AML-193 (cell line): ENCODE results near the gene SGCG.
"Not testable (repeated sequence)": the region's sequence is repeated elsewhere in the genome, so short reads cannot be mapped to it uniquely, and the experiment has no call there.

Experiments
- DNase-seq, 2 experiments: peaks; one replicate each; lab custom pipeline; 2025; lab: John Stamatoyannopoulos, UW

SGCG gene, protein sequence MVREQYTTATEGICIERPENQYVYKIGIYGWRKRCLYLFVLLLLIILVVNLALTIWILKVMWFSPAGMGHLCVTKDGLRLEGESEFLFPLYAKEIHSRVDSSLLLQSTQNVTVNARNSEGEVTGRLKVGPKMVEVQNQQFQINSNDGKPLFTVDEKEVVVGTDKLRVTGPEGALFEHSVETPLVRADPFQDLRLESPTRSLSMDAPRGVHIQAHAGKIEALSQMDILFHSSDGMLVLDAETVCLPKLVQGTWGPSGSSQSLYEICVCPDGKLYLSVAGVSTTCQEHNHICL

DNA sequence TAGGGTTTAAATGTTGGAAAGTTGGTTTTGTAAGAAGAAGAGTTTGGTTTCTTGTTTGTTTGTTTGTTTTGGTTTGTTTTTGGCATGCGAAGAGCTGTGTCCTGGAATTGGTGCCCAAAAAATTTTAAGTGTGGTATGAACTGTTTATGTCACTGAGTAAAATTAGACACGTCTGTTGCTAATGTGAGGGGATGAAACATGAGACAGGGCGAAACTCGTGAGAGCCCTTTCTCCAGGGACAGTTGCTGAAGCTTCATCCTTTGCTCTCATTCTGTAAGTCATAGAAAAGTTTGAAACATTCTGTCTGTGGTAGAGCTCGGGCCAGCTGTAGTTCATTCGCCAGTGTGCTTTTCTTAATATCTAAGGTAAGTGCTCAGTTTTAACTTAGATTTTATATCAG is at the start of gene SGCG:
Gene SGCG (plus strand): TSS at position 269 of the 400 bp plus-strand sequence. CDS start 22,716 bp downstream, outside the sequence.
- no peak for DNase-seq

DNA sequence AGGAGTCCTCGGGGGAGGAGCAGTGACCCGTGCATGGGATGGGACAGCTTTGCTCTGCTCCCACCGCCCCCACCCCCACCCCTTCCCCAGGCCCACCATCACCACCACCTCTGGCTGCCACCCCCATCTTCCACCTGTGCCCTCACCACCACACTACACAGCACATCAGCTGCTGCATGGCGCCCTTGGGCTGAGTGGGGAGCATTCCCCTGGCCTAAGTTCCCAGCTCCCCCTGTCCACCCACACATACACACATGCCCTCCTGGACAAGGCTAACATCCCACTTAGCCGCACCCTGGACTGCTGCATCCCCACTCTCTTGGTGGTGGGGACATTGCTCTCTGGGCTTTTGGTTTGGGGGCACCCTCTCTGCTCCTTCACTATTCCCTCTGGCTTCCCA is 46.2 kb upstream of the SGCG start:
- no peak for DNase-seq

DNA sequence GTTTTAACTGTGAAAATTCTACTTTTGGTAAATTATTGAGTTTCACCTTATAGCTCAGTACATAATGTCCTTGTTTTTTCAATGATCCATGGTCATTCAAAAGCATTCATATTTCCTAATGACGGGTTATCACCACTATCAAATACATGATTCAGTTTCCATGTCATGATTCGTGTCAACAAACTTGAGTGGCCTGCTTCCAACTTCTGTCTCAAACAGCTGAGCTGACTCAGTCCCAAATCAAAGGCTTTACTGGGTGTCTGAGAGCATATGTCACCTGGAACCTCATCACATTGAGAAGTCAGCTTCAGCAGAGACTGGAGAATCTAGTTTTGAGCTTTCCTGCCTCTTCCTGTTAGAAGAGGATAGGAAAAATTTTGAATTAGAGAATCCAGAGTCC is 40.3 kb upstream of the SGCG start:
- DNase-seq, result no peak

DNA sequence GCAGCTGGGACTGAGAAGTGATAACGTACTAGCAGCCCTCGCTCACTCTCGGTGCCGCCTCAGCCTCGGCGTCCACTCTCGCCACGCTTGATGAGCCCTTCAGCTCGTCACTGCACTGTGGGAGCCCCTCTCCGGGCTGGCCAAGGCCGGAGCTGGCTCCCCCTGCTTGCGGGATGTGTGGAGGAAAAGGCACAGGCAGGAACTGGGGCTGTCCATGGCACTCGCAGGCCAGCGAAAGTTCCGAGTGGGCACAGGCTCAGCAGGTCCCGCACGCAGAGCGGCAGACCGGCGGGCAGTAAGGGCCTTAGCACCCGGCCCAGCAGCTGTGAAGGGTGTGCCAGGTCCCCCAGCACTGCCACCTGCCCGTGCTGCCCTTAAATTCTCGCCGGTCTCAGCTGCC is 38.8 kb upstream of the SGCG start:
- DNase-seq, result no peak

DNA sequence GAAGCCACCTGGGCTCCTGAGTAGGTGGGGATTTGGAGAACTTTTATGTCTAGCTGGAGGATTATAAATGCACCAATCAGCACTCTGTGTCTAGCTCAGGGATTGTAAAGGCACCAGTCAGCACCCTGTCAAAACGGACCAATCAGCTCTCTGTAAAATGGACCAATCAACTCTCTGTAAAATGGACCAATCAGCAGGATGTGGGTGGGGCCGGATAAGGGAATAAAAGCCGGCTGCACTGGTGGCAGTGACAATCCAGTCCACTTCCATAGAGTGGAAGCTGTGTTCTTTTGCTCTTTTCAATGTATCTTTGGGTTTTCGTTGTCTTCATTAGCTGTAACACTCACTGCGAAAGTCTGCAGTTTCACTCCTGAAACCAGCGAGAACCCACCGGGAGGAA is 38.2 kb upstream of the SGCG start:
- not testable (repeated sequence) for DNase-seq

DNA sequence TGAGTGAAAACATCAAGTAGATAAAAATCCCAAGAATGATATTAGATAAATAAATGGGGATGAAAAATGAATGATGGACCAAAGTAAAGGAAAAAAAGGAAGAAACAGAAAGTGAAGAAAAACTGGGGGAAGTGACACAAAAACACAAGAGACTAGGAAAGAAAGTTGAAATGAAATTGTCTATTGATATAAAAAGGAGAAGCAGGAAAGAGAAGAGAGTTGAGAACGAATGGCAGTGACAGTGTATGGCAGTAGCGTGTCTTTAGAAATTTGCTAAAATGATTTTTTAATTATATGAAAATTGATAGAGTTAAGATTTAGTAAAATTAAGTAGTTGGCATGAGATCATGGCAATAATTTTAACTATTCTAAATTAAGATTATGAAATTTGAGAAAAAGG is 36.3 kb upstream of the SGCG start:
- no peak for DNase-seq

DNA sequence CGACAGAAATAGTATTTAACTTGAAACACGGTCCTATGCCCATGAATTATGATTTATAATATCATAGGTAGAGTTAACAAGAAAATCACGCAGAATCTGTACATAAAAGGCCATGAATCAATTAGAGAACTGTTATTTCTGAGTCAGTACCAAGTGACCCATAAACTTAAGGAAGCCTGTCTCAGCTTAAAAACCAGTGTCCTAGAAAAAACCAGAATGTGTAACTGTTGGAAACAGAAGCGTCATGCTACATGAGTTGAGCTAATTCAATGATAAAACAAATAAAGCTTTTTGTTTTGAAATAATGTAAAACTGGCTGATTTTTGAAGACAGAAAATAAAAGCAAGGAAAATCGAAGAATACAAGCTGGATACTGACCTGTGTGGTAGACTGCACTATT is 34.8 kb upstream of the SGCG start:
- DNase-seq, result no peak

DNA sequence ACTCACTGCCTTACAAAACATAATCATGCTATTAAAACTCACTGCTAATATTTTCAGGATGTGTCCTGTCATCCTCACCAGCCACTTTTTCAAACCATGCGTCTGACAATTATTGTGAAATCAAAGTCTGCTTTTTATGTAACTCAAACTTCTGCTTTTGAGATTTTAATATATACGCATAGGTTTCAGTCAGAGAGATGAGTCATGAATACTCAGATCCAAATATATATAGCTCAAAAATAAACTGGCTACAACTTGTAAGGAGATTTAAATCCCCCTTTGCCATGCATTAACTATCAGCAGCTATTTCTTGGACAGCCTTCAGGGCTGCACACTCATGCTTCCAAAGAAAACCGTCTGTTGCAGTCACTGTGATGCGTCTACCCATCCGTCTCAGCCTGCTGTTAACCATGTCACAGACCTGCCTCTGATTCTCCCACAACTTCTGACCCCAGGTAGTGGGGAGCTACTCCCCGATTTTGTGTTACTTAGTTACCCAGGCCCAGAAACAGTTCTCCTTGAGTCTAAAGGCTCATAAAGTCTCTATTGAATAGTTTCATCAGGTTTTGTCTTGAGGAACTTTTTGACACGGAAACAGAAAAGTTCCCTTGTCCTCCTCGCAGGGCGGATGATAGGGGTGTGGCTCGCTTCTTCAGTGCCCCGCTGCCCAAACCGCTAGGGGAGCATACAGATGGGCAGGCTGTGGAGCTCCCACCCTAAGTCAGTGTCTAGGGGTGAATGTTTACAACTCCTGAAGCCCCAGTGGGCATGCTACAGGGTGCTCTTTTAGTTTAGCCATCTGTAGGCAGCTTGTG is 33.8 kb upstream of the SGCG start:
- peak; percentile 89 to 93 for DNase-seq

DNA sequence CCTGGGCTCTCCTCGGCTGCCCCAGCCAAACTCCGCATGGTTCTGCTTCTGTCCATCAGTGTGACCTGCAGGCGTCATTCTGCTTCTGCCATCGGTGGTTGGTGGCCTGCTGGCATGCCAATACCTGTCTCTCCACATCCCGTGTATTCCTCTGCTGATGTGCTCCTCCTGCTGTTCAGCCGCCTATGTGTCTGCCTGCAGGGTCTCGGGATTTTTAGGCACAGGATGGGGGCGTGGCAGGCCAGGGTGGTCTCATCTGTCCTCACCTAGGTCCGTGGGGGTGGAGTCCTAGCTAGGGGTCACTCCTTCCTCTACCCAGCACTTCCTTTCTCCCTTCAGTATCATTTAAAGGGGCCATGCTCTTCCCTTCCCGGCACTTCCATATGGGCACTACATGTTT is 33.0 kb upstream of the SGCG start:
- no peak for DNase-seq

DNA sequence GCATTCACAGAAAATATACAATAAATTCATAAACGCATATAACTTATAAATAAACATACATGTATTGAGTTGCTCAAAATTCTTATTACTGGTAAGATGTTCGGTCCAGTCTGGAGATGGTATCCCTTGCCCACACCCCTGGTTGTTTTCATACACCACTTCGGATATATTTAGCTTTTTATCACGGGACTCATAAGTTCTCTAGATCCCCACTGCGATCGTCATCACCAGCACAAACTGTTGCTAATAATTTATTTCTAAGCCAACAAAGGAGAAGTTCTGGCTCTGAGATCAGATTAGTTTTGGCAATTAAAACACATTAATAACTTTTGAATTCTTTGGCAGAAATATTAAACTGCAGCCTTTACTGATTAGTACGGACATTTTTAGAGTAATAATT is 23.0 kb upstream of the SGCG start:
- no peak for DNase-seq

DNA sequence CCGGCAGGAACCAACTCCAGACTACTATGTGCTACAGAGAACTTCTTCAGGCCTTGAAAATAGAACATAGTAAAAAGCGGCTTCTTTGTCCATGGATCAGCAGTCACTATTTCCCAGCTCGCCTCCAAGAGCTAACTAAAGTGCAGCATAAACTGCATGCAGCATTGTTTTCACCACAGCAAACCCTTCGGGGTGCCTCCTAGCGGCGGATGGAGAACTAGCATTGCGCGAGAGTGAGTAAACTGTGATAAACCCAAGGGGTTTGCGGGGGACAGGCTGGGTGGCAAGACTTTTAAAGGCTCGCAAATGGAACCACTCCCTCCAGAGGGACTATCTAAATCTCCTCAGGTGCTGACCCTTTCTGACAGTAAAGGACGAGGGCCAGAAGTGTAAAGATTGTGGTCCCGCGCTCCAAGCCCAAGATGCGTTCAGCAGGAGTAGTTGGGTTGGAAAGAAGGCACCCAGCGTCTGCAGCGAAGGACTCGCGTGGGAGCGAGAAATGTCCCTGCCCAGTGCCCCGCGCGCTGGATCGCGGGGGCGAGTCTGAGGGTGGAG is 21.5 kb upstream of the SGCG start:
- DNase-seq, result no peak

DNA sequence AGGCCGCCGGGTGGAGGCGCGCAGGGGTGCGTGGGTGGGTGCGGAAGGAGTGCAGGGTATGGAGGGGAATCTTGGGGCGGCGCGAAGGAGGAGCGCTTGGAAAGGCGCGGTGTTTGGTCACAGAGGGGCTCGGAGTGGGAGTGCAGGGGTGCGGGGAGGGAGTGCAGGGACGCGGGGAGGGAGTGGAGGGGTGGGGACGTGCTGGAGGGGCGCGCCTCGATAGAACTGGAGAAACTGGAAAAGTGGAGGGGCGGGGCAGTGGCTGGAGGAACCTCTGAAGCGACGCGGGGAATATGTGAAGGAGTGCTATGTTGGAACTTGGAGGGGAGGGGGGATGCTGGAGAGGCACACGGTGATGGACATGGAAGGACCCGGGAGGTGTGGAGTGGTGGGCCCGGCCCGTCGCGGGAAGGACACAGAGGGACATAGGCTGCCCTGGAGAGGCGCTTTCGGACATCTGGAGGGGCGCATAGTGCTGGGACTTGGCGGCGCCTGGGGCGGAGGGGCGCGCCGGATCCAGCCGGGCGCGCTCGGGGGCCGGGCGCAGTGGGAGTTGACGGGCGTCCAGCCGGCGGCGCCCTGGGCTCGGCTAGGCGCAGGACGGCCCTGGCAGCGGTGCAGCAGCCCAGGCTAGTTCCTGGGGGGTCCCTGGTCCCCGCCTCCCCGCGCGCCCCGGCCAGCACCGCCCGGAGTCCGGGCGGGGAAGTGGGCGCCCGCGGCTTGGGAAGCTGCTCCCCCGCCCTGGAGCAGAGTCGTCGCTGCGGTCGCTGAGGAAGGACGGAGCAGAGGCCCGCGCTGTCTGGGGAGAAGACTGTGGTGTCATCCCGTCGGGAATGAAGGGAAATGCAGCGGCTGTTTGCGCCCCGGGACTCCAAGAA is 20.8 kb upstream of the SGCG start:
- no peak for DNase-seq

DNA sequence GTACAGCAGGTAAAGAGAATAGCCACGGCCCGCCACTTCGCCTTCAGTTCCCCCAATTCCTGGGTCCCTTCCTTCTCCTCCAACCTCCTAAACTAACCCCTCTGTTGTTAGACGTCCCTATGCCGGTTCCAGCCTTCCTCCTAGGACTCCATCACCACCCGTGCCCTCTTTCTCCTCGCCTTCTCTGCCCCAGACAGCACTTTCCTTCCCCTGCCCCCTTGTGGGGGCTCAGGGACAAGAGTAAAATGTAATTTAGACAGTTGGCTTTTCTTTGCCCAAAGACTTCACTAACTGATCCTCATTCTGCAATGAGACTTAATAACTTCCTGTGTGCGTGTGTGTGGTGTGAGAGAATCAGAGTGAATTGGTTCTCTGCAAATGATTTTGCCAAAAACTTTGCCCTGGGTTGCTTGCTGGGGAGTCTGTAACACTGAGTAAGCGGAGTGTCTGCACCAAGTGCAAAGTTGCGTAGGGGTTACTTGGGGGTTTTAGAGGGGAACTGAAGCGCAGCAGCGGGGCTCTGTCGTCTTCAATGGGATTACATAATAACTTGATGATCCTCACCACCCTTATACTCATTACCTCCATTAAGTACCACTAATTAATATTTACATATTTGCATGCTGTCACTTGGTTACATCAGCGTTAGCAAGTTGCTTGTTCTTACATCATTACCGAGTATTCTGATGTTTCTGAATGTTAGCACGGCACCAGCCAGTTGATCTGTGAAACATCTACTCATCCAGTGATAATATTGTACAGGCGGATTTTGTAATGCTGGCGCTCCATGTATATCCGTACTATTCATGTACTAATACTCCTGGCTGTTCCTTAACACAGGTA is 19.9 kb upstream of the SGCG start:
- no peak for DNase-seq

DNA sequence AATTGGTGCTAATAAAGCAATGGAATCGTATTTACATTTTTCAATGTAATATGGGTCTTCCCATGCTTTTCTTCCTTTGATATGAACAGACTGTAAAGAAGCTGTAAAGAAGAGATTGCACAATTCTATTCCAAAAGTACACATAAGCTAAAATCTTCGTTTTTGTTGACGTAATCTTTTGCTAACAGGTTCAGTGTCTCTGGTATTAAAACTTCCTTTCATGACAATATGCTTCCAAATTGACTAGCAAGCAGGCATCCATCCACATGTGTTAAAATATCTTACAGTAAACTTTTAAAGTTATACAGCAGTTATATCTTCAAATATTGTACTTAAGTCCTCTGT is 19.3 kb upstream of the SGCG start:
- DNase-seq, result no peak

DNA sequence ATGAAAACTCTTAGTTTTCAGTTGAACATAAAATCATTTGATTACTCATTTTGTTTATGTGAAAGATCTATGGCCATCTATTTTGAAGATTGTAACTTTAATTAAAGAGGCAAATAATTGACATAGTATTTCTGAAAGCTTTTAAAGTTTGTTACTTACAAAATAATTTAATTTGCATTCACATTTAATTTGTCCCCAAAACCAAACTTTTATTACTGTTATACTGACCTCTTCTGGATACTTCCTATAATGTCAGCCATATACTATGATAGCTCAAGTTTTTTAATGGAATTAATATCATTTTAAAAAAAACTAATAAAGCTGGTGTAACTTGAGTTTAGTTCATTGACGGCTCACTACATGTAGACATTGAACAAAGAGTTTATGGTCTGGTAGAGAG is 4.9 kb upstream of the SGCG start:
- DNase-seq, result peak; percentile 5 to 7

DNA sequence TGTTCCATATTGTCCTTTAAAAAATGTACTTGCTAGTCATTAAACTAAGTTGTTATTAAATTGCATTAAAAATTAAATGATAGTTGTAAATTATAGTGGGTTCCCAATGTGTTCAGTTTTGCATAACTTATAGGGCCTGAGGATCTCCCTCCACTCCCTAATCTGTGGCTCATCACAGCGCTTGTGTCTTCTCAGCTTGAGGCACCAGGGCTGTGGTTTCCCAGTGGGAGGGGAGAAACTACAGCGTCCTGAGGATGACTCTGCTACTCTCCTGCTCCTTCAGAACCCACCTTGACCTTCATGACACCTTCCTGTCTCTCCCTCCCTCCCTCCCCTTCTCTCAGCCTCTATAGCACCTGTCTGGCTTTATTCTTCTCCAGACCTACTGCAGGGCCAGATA is 1.4 kb downstream of the SGCG start:
- no peak for DNase-seq

DNA sequence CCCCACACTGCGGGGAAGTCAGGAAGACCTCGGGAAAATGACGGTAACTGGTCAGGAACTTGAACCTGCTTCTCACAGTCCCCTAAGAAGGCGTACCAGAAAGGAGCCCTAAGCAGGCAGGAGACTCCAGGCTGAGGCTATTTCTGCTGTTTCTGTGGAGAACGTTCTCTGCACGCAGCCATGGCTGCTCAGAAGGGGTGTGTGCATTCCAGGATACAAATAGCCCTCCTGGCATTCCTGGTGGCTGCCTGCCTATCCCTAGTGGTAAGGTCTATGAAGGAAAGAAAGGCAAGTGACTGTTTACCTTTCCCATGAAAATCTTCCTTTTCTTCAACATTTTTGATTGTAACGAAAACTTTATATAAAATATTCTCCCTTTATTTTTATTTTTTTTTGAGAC is 2.5 kb downstream of the SGCG start:
- DNase-seq, result no peak

DNA sequence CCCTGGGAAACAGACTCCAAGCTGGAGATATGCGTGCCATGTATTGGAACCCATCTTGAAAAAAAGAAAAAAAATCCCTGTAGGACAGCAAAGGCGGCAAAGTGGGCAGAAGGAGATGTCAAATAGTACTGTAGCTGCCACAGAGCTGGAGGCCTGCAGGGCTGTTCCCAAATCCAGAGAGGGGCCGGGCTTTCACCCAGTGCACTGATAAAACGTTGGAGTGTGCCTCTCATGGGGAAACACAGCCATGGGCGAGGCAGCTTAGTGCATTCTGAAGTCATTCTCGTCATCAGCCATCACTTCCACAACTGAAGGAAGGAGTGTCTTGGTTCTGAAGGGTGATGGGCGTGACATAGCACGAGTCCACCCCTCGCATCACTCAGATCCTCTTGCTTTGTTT is 4.8 kb downstream of the SGCG start:
- DNase-seq, result no peak

DNA sequence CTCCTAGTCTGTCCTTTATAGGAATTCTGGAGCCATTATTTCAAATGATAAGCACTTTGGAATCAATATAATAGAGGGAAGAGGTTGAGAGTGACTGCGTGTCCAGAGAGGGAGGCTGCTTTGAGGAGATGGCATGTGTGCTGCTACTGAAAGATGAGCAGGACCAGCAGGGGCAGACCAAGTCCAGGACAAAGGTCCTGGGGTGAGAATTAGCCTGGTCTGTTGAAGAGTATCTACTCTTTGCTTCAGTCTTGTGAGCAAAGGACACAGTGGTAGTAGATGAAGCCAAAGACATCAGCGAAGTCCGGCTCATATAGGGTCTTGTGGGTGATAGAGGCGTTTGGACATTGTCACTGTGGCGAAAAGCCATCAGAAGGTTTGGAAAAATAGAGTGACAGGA is 21.1 kb downstream of the SGCG start:
- DNase-seq, result no peak

DNA sequence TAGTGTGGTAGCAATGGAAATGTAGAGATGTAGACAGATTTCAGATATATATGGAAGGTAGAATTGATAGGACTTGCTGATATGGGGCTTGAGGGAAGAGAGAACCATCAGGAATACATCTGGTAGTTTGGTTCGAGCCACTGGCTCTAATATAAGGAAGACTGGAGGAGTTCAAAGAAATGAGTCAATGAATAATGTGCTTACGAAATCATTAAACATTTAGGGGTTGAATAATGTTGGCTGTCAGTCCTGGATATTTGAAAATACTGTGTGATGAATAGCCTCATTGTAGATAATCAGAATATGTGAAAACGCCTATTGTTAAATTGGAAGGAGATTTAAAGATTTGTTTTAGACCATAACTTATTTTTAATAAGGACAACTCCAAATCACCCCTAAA is 21.6 kb downstream of the SGCG start:
- no peak for DNase-seq

DNA sequence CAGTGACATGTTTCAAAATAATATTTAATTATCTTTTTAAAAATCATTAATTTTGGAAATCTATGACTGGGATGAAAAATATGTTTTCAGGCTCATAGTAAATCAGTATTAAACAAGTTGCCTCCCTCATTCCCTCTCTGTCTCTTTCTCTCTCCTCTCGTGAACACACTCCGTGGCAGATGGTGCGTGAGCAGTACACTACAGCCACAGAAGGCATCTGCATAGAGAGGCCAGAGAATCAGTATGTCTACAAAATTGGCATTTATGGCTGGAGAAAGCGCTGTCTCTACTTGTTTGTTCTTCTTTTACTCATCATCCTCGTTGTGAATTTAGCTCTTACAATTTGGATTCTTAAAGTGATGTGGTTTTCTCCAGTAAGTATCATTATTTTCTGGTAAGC is 22.7 kb downstream of the SGCG start:
- DNase-seq, result no peak

DNA sequence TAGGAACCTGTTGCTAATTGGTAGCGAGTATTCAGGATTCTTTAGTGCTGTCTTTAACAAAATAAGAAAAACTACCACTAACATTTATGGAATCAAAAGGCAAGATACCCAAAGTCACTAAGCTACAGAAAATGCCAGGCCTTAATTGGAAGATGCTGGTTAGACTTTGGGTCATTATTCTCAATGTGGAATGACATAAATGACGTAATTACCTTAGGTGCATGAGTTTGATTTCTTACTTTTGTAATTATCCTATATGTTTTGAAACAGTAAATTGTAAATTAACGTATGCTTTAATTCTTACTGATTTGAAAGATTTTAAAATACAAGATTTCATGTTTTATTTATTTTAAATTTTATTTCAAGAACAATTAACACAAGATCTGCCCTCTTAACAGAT is 25.0 kb downstream of the SGCG start:
- DNase-seq, result no peak
